Right lobe of liver (tissue), 4 donors: Measurements from ENCODE around the gene OTUD5.

Source experiments
- POLR2A ChIP-seq: fragments of 450-650 bp; IDR thresholded peaks from one replicate; pipeline ENCODE4 v1.6.1; 2017; ENCODE audit warnings: antibody characterized with exemption, mild to moderate bottlenecking
- TF ChIP-seq, protein P1 (sequence below), 4 donors: fragments of 200-600 bp in 3 of 4; fragments of 450-650 bp in 1 of 4; IDR thresholded peaks; one replicate each; pipeline versions ENCODE4 v1.5.1 to v1.8.0; 2016 to 2022; ENCODE audit warnings: antibody characterized with exemption in 4 of 4, mild to moderate bottlenecking in 2 of 4
- donor health status: DM: no; HTN: no; CAD: no.
- donor health status: DM: no; HTN: no; CAD: no.
- donor health status: DM: no; HTN: yes; CAD: no.

DNA sequence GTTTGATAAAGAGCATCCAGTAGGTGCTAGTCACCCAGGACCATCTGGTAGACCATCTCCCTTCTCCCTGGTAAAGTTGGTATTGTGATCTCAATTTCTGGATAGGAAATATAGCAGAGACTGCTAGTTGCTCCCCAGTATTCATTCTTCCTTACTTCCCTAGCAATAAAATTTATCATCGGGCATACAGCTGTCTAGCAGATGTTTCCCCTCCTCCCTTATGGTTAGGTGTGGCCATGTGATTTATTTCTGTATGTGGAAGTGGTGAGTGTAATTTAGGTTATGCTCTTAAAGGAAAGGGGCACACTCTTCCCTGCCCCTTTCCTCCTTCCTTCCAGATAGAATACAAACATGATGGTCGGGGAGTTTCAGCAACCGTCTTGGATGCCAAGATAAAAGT is 26.5 kb upstream of the OTUD5 start:
- no peak for TF ChIP-seq POLR2A
- TF ChIP-seq, protein P1, sequence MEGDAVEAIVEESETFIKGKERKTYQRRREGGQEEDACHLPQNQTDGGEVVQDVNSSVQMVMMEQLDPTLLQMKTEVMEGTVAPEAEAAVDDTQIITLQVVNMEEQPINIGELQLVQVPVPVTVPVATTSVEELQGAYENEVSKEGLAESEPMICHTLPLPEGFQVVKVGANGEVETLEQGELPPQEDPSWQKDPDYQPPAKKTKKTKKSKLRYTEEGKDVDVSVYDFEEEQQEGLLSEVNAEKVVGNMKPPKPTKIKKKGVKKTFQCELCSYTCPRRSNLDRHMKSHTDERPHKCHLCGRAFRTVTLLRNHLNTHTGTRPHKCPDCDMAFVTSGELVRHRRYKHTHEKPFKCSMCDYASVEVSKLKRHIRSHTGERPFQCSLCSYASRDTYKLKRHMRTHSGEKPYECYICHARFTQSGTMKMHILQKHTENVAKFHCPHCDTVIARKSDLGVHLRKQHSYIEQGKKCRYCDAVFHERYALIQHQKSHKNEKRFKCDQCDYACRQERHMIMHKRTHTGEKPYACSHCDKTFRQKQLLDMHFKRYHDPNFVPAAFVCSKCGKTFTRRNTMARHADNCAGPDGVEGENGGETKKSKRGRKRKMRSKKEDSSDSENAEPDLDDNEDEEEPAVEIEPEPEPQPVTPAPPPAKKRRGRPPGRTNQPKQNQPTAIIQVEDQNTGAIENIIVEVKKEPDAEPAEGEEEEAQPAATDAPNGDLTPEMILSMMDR (IDR thresholded peaks at IDR 0.05): no peak
